Fibroblast of pulmonary artery (primary cell): ENCODE measurements around the gene FBXW11.

Experiments
- DNase-seq: peaks from one replicate; pipeline ENCODE4 v3.0.0-alpha.2; 2010; ENCODE audit warnings: low read depth
- H3K4me3 ChIP-seq: replicated peaks from 2 replicates; pipeline ENCODE4 v1.5.1; 2011; ENCODE audit warnings: low read depth, mild to moderate bottlenecking, control low read depth, low read length, moderate library complexity
- TF ChIP-seq, protein P1 (sequence below): IDR thresholded peaks from 2 replicates; pipeline ENCODE4 v1.5.1; 2011; ENCODE audit warnings: mild to moderate bottlenecking, control low read depth, low read length, inconsistent platforms; ENCODE audit errors: missing control alignments

Gene FBXW11

DNA sequence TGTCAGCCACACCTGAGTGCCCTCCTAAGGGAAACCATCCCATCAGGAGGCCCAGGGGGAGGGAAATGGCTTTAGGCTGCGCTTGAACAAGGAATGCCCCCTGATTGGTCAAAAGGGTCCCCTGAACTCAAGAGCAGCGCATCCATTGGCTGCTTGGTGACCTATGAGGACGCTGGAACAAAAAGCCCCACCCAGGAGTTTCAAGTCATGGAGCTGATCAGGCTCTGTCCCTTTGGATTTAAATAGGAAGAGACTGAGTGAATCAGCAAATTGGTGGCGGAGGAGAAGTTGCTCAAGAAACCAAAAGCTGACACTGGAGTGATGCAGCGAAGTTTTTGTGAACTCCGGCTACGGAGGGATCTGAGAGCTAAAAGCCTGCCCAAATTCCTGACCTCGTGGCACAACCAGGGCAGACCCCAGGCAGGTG is 154.2 kb downstream of the FBXW11 start:
- TF ChIP-seq, protein P1, sequence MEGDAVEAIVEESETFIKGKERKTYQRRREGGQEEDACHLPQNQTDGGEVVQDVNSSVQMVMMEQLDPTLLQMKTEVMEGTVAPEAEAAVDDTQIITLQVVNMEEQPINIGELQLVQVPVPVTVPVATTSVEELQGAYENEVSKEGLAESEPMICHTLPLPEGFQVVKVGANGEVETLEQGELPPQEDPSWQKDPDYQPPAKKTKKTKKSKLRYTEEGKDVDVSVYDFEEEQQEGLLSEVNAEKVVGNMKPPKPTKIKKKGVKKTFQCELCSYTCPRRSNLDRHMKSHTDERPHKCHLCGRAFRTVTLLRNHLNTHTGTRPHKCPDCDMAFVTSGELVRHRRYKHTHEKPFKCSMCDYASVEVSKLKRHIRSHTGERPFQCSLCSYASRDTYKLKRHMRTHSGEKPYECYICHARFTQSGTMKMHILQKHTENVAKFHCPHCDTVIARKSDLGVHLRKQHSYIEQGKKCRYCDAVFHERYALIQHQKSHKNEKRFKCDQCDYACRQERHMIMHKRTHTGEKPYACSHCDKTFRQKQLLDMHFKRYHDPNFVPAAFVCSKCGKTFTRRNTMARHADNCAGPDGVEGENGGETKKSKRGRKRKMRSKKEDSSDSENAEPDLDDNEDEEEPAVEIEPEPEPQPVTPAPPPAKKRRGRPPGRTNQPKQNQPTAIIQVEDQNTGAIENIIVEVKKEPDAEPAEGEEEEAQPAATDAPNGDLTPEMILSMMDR: no peak
- no peak overlapping the region for H3K4me3 ChIP-seq
- DNase-seq: no peak

DNA sequence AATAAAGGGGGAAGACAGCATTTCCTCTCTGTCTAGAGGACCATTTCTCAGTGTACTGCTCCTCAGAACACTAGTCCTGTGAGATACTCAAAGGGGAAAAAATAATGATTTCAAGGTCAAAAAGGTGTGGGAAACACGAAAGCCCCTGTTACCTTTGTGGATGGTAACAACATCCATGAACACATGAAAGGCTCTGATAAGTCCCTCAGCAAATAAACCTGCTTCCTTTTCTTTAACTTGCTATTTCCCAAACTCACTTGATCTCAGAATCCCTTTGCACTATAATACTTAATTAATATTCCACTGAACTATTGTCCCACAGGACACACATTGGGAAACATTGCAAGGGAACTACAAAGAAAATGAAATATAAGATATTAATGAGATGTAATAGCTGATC is 155.2 kb downstream of the FBXW11 start:
- DNase-seq: no peak
- TF ChIP-seq, protein P1: no peak
- H3K4me3 ChIP-seq: no peak overlapping the region

DNA sequence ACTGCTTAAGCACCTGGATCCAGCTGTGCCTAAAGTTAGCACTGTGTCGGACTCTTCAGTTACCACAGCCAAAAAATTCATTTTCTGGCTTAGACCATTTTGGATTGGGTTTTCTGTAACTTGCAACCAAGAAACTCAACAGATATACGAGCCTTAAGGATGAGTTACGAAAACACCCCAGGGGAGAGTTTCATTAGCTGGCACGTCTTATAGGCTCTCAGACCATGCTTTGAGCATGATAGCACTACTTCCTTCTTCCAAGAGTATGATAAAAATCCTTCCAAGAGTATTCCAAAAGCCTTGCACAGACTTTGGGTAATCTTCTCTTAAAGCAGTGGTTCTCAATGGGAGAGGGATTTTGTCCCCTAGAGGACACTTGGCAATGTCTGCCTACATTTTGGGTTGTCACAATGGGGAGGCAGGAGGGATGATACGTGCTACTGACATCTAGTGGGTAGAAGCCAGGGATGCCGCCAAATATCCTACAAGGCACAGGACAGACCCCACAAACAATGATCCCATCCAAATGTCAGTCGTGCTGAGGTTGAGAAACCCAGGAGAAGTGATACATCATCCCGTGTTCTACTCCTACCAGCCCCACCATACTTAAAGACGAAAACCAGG is 156.0 kb downstream of the FBXW11 start:
- TF ChIP-seq, protein P1: peak; percentile 35
- DNase-seq: no peak

DNA sequence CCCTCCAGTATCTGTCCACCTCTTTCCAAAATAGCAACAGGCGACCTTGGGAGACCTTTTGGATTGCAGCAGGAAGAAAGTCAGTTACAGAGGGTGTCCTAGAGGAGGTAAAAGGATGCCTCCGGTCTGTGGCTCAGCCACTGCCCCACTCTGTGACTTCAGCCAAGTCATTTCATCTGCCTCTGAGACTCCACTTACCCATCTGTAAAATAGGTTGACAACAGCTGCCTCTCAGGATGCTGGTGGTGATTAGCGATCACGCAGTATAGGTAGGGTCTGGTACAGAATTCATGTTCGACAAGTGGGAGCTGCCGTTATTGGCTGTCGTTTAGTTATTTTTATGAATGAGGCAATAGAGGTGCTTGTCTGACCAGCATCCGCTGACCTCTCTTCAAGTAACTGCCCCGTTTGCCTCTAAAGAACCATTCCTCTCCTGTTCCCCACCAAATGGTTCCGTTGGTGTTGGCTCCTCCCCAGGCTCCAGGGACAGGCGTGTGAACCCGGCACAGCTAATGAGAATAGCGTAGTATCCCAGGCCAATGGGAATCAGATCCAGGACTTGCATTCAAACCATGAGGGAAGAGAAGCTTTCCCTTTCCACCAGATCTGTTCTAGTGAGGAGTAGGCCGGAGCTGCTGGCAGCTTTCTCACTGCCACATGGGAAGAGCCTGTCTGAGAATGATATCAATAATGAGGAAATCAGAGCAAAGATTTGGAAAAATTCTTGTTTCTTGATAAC is 156.7 kb downstream of the FBXW11 start:
- DNase-seq: no peak
- TF ChIP-seq, protein P1: no peak
- H3K4me3 ChIP-seq: no peak overlapping the region

More for the DNA sequence above, 156.0 kb downstream of the FBXW11 start:
- H3K4me3 ChIP-seq: no peak overlapping the region

DNA sequence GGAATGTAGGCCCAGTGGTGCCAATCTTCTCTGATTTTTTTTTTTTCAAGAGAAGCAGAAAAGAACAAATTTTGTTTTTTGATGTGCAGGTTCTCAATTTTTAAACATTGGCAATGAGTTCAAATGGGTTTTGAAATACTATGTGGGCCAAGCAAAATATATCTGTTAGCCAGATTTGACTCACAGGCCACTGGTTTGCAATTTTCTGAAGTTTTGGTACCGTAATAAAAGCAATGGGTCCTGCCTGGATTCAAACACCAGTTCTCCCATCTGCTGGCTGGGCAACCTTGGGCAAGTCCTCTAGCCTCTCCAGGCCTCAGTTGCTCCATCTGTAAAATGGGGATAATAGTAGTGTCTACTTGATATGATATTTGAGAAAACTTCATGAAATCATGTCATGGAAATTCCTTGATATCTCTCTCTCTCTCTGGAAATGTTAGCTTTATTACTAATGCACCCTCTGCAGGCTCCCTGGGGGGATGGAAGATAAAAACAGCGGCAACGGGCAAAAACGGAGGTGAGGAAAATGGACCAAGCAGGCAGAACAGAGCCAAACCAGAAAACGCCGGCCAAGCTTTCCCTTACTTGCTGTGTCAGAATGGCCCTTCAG is 157.4 kb downstream of the FBXW11 start:
- H3K4me3 ChIP-seq: no peak overlapping the region
- peak; percentile 11 for DNase-seq

DNA sequence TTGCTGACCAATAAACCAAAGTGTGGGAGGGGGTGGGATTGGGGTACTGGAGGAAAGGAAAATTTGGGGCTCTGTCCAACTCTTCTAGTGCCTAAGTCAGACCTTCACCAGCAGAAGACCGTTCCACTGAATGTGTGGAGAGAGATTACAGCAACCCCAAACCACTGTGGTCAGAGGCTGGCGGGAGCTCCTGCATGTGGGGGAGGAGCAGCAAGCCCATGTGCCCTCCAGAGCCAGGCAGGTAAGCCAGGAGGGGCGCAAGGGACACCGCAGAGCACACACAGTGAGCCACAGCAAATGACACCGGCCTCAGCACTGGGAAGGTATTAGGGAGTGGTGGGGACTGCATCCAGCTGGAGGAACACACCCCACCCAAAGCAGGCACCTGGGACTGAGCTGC is 158.0 kb downstream of the FBXW11 start:
- TF ChIP-seq, protein P1: no peak
- DNase-seq: no peak

More for the DNA sequence above, 157.4 kb downstream of the FBXW11 start:
- TF ChIP-seq, protein P1: no peak

More for the DNA sequence above, 158.0 kb downstream of the FBXW11 start:
- no peak overlapping the region for H3K4me3 ChIP-seq
